GM12872 (cell line): Measurements from ENCODE around the gene TMEM108.

Experiments
- CTCF ChIP-seq: IDR thresholded peaks from 3 replicates; pipeline ENCODE4 v1.5.1; 2011; ENCODE audit warnings: low read depth, mild to moderate bottlenecking, low read length, moderate library complexity; ENCODE audit not compliant: insufficient read depth

TMEM108 gene

GRCh38 chr3:133236901-133237300, 198.7 kb downstream of the TMEM108 start:
- no peak for TF ChIP-seq CTCF

- no peak for TF ChIP-seq CTCF
Measured at GRCh38 chr3:133237380-133237779, 199.2 kb downstream of the TMEM108 start.

GRCh38 chr3:133238015-133238414, 199.8 kb downstream of the TMEM108 start:
- TF ChIP-seq CTCF, result no peak

GRCh38 chr3:133246119-133246518, 207.9 kb downstream of the TMEM108 start:
- no peak for TF ChIP-seq CTCF

- no peak for TF ChIP-seq CTCF
Measured at GRCh38 chr3:133246773-133247172, 208.6 kb downstream of the TMEM108 start.

- TF ChIP-seq CTCF, result no peak
Measured at GRCh38 chr3:133248389-133248788, 210.2 kb downstream of the TMEM108 start.

- TF ChIP-seq CTCF, result no peak
Measured at GRCh38 chr3:133249490-133249889, 211.3 kb downstream of the TMEM108 start.

- no peak for TF ChIP-seq CTCF
Measured at GRCh38 chr3:133254151-133254550, 216.0 kb downstream of the TMEM108 start.
